ENCODE results near the gene NUMB. TPM values are rescaled to one million over a fixed set of nuclear protein-coding genes. Genes with fewer than 3 reads are reported as not detected.

NUMB gene
- total and polyA plus RNA-seq, 2 of the 13 experiments (the other 11 are each of a cell fraction or from before 2014, with no cell fraction given) = 20.3 to 71.1 TPM

- ATAC-seq = no peak
- Histone ChIP-seq H3K36me3 (replicated peaks in 1 of 2; ENCODE audit: control insufficient read depth in 1 of 2, insufficient read depth in 2 of 2, low read length in 2 of 2) (no peaks in the 10 kb centered on the region), H3K27me3 (ENCODE audit: control insufficient read depth in 1 of 2, insufficient read depth in 2 of 2, low read length in 2 of 2) (peaks cover 17 to 46% of the 10 kb centered on the region in 2 experiments; a peak in 4 of 5 replicates), H3K9ac (ENCODE audit: insufficient read depth, low read depth, low read length) (no peak overlapping the region), H4K20me1 (ENCODE audit: insufficient read depth, low read length) (no peaks in the 10 kb centered on the region), H3K79me2 (ENCODE audit: insufficient read depth, low read length) (no peaks in the 10 kb centered on the region), H3K4me3 (replicated peaks in 1 of 3; ENCODE audit: insufficient read depth in 1 of 3, low read depth in 2 of 3, low read length in 3 of 3) (no peak overlapping the region), H3K4me2 (ENCODE audit: low read depth, low read length) (no peak overlapping the region), H3K27ac (ENCODE audit: extremely low read length, insufficient read depth, low read length) (no peak overlapping the region), H3K9me3 (ENCODE audit: low read length) (no peaks in the 10 kb centered on the region), H2AFZ (ENCODE audit: low read length) (no peak overlapping the region), H3K4me1 (ENCODE audit: insufficient read depth, low read length) (peaks cover 10% of the 10 kb centered on the region; the same call in 1 of the 2 replicates)
- POLR2A ChIA-PET = no interaction called here
- CTCF ChIA-PET (ENCODE audit: low intra/inter-chr PET ratio, low total read pairs) = no interaction called here
- no peak for FAIRE-seq
- BruUV-seq (replicated peaks) = no TSS peak
- WGBS (ENCODE audit: low lambda C conversion rate) = 100% methylated on average over 2 of the region's 11 CpGs
- intact Hi-C loops (cut with micrococcal nuclease; ENCODE audit: unreplicated experiment) (no loop called here), in situ Hi-C loops (cut with HindIII; ENCODE audit: extremely low pct_ligation_motif_present, low pct_unique_long_range_greater_than_20kb) (no loop called here)
- DNase-seq (ENCODE audit: low spot score) = no peak
- TF ChIP-seq ZBTB4 (CRISPR knock-in tag; IDR thresholded peaks at IDR 0.05; ENCODE audit: borderline replicate concordance) (no peak), CEBPG (CRISPR knock-in tag; IDR thresholded peaks at IDR 0.05) (no peak), LBX2 (CRISPR knock-in tag; IDR thresholded peaks at IDR 0.05; ENCODE audit: borderline replicate concordance) (no peak), RBM39 (IDR thresholded peaks at IDR 0.05; ENCODE audit: low read depth, low read length, poor library complexity, severe bottlenecking) (no peak), ZNF430 (CRISPR knock-in tag; IDR thresholded peaks at IDR 0.05) (no peak), SP4 (CRISPR knock-in tag; IDR thresholded peaks at IDR 0.05) (no peak), KDM1A (CRISPR knock-in tag; IDR thresholded peaks at IDR 0.05) (no peak), SRY (CRISPR knock-in tag; IDR thresholded peaks at IDR 0.05) (no peak), IKZF5 (CRISPR knock-in tag; IDR thresholded peaks at IDR 0.05) (no peak), TBX2 (CRISPR knock-in tag; IDR thresholded peaks at IDR 0.05; ENCODE audit: borderline replicate concordance) (no peak), REST (IDR thresholded peaks at IDR 0.05; ENCODE audit: borderline replicate concordance in 1 of 2, low read depth in 1 of 2, low read length in 2 of 2) (no peak), PAX8 (CRISPR knock-in tag; IDR thresholded peaks at IDR 0.05; ENCODE audit: borderline replicate concordance) (no peak), DPF2 (CRISPR knock-in tag; IDR thresholded peaks at IDR 0.05; ENCODE audit: borderline replicate concordance, low read depth) (no peak), LRRFIP1 (CRISPR knock-in tag; conservative IDR thresholded peaks at IDR 0.05) (no peak)
Observed at GRCh38 chr14:73250317-73250713, 208.0 kb downstream of the NUMB start.
